Coronary artery (tissue), 2 donors: ENCODE measurements around the gene ARHGEF19.

Experiments
- DNase-seq: peaks from one replicate; pipeline ENCODE4 v3.0.0-alpha.2; 2017; ENCODE audit warnings: low spot score
- H3K27ac ChIP-seq, 2 donors: fragments of 200-600 bp; sonication (generic); one replicate each; pipeline ENCODE4 v1.5.1; 2016 to 2019
- H3K4me3 ChIP-seq: fragments of 200-600 bp; sonication (generic); 2 replicates; pipeline ENCODE4 v1.5.1; 2016; ENCODE audit warnings: mild to moderate bottlenecking, moderate library complexity
- TF ChIP-seq, protein P1 (sequence below): fragments of 200-600 bp; sonication (generic); IDR thresholded peaks from one replicate; pipeline ENCODE4 v1.5.1; 2019; ENCODE audit warnings: antibody characterized with exemption

The ARHGEF19 gene

DNA sequence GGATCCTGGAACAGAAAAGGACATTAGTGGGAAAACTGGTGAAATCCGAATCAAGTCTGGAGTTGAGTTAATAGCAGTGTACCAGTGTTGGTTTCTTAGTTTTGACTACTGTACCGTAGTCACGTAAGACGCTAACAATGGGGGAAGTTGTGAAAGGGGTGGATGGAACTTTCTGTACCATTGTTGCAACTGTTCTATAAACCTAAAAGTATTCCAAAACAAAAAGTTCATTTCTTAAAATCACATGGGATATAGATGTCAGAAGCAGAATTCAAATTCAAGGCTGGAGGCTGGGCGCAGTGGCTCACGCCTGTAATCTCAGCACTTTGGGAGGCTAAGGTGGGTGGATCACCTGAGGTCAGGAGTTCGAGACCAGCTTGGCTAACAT lies 16.9 kb downstream of the ARHGEF19 start:
- TF ChIP-seq, protein P1, sequence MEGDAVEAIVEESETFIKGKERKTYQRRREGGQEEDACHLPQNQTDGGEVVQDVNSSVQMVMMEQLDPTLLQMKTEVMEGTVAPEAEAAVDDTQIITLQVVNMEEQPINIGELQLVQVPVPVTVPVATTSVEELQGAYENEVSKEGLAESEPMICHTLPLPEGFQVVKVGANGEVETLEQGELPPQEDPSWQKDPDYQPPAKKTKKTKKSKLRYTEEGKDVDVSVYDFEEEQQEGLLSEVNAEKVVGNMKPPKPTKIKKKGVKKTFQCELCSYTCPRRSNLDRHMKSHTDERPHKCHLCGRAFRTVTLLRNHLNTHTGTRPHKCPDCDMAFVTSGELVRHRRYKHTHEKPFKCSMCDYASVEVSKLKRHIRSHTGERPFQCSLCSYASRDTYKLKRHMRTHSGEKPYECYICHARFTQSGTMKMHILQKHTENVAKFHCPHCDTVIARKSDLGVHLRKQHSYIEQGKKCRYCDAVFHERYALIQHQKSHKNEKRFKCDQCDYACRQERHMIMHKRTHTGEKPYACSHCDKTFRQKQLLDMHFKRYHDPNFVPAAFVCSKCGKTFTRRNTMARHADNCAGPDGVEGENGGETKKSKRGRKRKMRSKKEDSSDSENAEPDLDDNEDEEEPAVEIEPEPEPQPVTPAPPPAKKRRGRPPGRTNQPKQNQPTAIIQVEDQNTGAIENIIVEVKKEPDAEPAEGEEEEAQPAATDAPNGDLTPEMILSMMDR: no peak
- no peak overlapping the region for H3K27ac ChIP-seq

DNA sequence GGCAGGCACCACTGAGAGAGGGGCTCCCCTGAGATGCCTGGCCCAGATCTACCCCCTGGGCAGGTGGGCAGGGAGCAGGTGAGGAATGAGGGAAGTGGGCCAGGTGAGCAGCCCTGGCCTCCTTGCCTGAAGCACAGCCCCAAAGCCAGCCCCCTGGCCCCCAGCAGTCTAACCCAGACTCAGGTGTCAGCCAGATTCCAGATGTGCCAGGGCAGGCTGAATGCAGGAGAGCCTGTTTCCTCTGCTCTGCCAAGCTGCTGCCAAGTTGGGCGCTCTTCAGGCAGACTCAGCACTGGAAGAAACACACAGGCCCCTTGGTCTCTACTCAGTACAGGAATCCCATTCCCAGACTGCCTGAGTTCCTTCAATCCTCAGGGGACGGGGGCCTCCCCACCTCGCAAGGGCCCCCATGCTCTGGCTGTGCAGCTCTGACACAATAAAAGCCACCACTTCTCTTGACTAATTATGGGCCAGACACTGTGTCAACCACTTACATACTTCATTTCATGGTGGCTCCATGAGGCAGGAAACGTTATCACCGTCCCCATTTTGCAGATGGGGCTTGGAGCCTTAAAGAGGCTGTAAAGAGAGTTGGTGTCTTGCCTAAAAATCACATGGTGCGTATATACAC lies 20.4 kb downstream of the ARHGEF19 start:
- H3K4me3 ChIP-seq: no peak overlapping the region
- no peak for DNase-seq
- TF ChIP-seq, protein P1: no peak
- H3K27ac ChIP-seq: no peak overlapping the region

More for the DNA sequence above, 16.9 kb downstream of the ARHGEF19 start:
- no peak for DNase-seq
- H3K4me3 ChIP-seq: no peak overlapping the region

DNA sequence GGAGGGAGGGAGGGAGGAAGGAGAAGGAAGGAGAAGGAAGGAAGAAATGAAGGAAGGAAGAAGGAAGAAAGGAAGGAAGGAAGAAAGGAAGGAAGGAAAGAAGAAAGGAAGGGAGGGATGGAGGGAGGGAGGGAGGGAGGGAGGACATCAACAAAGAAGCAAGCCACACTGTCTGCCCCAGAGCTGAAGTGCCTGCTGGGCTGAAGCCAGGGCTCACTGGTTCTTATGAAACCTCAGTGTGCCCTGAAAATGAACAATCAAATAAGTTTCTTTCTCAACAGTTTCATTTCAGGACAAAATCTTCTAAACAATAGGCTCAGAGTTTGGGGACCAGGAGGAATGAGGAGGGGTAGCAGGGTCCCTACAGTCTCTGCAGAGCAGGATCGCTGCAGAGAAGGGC lies 21.1 kb downstream of the ARHGEF19 start:
- Histone ChIP-seq H3K27ac (no peak overlapping the region), H3K4me3 (no peak overlapping the region)
- DNase-seq: no peak
- TF ChIP-seq, protein P1: no peak

DNA sequence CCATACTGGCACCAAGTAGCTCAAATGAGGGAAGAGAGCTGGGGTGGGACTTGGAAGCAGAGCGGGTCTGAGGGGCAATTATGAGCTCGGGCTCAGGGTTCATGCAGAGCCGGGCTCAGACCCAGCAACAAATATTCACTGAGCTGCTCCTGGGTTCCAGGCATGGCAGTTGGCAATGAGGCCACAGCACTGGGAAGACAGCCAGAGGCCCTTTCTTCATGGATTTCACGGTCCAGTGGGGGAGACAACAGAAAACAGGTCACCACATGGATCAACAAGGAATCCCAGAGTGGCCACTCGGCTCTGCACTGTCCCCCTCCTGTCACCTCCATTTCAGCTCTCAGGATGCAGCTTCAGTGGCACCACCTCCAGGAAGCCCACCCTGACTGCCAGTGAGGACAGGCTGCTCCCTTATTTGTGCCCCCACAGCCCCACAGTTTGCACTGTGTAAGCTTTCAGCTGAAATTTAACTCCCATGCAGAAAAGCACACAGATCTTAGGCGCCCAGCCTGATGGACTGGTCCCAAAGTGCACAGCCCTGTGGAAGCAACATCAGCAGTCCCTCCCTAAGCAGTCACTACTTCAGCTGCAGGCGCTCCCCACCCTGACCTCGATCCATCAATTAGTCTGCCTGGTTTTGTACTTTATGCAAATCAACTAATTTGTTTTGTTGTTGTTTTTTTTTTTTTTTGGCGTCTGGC lies 22.4 kb downstream of the ARHGEF19 start:
- DNase-seq: no peak
- TF ChIP-seq, protein P1: no peak
- no peak overlapping the region for H3K4me3 ChIP-seq
- H3K27ac ChIP-seq: no peak overlapping the region

DNA sequence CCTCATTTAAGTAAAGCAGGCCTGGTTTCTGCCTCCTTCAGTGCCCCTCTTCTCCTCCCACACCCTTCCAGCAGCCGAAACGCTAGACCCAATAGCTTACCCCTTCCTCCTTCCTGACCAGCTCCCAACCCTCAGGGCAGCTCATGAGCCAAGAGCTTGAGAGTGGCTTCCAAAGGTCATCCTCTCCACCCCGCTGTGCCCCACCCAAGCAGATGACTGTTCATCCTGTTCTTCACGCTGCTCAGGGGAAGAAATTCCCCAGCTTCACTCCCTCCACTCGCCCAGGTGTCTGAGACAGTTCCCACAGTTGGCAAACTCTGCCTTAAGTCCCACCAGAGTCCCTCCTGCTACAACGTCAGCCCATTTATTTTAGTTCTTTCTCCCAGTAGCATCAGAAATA lies 23.4 kb downstream of the ARHGEF19 start:
- no peak overlapping the region for H3K4me3 ChIP-seq
- DNase-seq: no peak
- no peak overlapping the region for H3K27ac ChIP-seq
- TF ChIP-seq, protein P1: no peak

DNA sequence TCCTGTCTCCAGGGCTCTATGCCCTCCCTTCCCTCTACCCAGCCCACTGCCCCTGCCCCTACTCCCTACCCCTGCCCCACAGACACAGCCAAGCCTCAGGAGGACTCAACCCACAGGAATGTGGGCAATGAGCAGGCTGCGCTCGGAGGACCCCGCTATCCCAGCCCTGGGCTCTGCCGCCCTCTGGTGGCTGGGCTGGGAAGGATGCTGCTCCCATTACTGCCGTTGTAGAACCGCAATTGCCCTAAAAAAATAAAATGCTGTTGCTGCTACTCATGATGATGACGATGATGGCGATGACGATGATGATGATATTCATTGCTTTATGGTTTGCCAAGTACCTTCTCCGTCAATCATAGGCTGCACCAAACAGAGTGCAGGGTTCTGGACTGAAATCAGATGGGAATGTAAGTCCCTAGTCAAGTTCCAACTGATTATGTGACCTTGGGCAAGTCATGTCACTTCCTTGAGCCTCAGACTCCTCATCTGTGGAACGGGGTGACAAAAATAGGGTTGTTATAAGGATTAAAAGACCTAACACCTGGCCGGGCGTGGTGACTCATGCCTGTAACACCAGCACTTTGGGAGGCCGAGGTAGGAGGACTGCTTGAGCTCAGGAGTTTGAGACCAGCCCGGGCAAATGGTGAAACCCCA lies 24.6 kb downstream of the ARHGEF19 start:
- Histone ChIP-seq H3K27ac (no peak overlapping the region), H3K4me3 (no peak overlapping the region)
- DNase-seq: peak; percentile 76
- TF ChIP-seq, protein P1: peak; percentile 96
